Cardiac muscle cell (in vitro differentiated cells and primary cell): ENCODE results near the gene EXOC4. TPM values are rescaled to one million over a fixed set of nuclear protein-coding genes. Genes with fewer than 3 reads are reported as not detected.

Source experiments
- DNase-seq, 2 donors: peaks; one replicate each; pipeline versions ENCODE4 v3.0.0 to v3.0.0-alpha.2; 2010 to 2017; ENCODE audit warnings: low read depth in 1 of 2, low spot score in 1 of 2
- H3K27ac ChIP-seq: fragments of 200-600 bp; sonication (generic); 2 replicates; pipeline ENCODE4 v1.5.1; 2016
- H3K27me3 ChIP-seq: fragments of 200-600 bp; sonication (generic); 2 replicates; pipeline ENCODE4 v1.6.0; 2016; ENCODE audit warnings: control low read depth
- H3K36me3 ChIP-seq: fragments of 200-600 bp; sonication (generic); 2 replicates; pipeline ENCODE4 v1.5.1; 2016; ENCODE audit warnings: control low read depth
- H3K4me1 ChIP-seq: fragments of 200-600 bp; sonication (generic); 2 replicates; pipeline ENCODE4 v1.8.1; 2017; ENCODE audit warnings: low read depth, mild to moderate bottlenecking, mixed run types
- H3K4me3 ChIP-seq: fragments of 200-600 bp; sonication (generic); 2 replicates; pipeline ENCODE4 v1.5.1; 2016; ENCODE audit warnings: mild to moderate bottlenecking
- H3K9me3 ChIP-seq: fragments of 200-600 bp; sonication (generic); 2 replicates; pipeline ENCODE4 v1.5.1; 2017; ENCODE audit warnings: low read depth, mild to moderate bottlenecking, control low read depth
- polyA plus RNA-seq: library from polyadenylated mRNA; unstranded; fragments of >200 nt; fragmentation: Nextera tagmentation; extraction: Ambion mirVana; gene quantifications from 2 replicates; pipeline ENCODE4 v1.2.1, GENCODE V29; 2016
- total RNA-seq: library from RNA; depleted of rRNA; stranded (reverse); fragments of >200 nt; gene quantifications from 2 replicates; pipeline ENCODE4 v1.2.3, GENCODE V29; 2016
- TF ChIP-seq, protein P1 (sequence below): IDR thresholded peaks from 2 replicates; pipeline ENCODE4 v1.5.1; 2012; ENCODE audit warnings: low read depth, mild to moderate bottlenecking, low read length

Gene EXOC4
- total and polyA plus RNA-seq, 2 experiments from 2014 or later = 33.6 to 46.0 TPM

DNA sequence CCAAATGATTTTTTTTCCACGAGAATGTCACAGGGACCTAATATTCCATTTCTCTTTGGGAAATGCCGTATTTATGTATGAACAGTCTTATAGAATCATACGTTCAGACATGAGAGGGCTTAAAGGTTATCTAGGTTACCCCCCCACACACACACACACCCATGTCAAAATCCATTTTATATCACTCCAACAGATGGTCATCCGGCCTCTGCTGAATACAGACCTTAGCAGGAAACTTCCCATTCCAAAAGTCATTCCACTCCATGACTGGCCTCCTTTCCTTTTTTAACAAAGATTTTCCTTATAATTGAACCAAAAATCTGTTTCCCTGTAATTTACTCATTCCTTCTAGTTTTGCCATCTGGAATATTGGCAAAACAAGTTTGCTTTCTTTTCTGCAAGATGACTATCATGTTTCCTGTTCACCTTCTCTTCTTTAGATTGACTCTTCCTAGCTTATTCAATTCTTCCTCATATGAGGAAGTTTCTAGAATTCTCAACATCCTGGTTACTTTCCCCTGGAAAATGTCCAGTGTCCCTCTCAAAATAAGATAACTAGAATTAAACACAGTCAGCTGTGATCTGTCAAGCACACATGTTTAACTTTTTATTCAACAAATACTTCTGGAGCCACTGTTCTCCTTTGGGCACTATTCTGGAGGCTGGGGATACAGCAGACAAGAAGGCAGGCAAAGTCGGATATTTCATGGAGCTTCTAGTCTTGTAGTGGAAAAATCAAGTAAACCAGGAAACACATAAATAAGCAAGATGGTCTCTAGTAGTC lies 597.8 kb downstream of the EXOC4 start:
- no peak for DNase-seq
- Histone ChIP-seq H3K4me3 (no peak overlapping the region), H3K36me3 (no peaks in the 10 kb centered on the region), H3K27me3 (no peaks in the 10 kb centered on the region), H3K9me3 (no peaks in the 10 kb centered on the region), H3K4me1 (no peaks in the 10 kb centered on the region), H3K27ac (no peak overlapping the region)
- TF ChIP-seq, protein P1, sequence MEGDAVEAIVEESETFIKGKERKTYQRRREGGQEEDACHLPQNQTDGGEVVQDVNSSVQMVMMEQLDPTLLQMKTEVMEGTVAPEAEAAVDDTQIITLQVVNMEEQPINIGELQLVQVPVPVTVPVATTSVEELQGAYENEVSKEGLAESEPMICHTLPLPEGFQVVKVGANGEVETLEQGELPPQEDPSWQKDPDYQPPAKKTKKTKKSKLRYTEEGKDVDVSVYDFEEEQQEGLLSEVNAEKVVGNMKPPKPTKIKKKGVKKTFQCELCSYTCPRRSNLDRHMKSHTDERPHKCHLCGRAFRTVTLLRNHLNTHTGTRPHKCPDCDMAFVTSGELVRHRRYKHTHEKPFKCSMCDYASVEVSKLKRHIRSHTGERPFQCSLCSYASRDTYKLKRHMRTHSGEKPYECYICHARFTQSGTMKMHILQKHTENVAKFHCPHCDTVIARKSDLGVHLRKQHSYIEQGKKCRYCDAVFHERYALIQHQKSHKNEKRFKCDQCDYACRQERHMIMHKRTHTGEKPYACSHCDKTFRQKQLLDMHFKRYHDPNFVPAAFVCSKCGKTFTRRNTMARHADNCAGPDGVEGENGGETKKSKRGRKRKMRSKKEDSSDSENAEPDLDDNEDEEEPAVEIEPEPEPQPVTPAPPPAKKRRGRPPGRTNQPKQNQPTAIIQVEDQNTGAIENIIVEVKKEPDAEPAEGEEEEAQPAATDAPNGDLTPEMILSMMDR = no peak

DNA sequence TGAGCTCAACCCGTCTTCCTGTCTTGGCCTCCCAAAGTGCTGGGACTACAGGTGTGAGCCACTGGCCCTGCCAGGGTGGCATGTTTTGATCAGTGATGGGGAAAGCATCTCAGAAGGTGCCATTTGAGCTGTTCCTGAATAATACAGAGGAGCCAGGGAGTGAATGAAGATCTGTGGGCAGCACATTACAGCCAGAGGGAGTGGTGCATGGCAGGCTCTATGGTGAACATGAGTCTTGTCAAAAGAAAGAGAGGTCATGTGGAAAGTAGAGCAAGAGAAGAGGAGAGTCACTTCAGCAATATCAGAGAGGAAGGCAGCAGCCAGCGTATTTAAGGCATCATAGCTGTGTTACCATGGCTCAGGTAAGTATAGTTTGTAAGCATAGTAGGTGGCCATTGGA lies 598.5 kb downstream of the EXOC4 start:
- Histone ChIP-seq H3K36me3 (no peaks in the 10 kb centered on the region), H3K27me3 (no peaks in the 10 kb centered on the region), H3K27ac (no peak overlapping the region), H3K9me3 (no peaks in the 10 kb centered on the region), H3K4me1 (no peaks in the 10 kb centered on the region), H3K4me3 (no peak overlapping the region)
- TF ChIP-seq, protein P1 = no peak
- no peak for DNase-seq

DNA sequence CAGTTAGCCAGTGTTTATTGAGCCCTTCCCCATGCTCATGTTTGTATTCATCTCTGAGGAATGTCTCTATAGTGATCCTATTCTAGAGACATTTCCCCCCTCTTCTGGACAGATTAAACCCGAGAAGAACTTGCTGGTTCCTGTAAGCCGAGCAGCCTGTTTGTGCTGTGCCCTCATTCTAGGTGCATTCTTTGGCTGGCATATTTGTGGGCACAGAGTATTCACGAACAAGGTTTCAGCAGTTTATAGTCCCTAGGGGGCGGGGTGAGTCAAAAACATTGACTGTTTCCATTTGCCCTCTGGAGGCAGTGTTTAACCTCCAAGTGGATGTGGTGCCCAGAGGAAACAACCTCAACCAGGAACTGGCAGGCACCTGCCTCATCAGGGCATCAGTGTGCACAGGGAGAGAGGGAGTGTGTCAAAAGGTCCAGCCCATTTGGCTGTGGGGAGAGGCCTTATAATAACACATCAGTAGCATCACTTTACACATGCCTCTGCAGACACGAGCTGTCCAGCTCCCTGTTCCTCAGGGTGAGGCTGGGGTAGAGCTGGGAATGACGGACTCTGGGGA lies 600.9 kb downstream of the EXOC4 start:
- Histone ChIP-seq H3K27ac (no peak overlapping the region), H3K36me3 (no peaks in the 10 kb centered on the region), H3K9me3 (no peaks in the 10 kb centered on the region), H3K27me3 (no peaks in the 10 kb centered on the region), H3K4me1 (no peaks in the 10 kb centered on the region), H3K4me3 (no peak overlapping the region)
- TF ChIP-seq, protein P1 = peak; percentile 47
- peak; percentile 53 to 68 for DNase-seq

DNA sequence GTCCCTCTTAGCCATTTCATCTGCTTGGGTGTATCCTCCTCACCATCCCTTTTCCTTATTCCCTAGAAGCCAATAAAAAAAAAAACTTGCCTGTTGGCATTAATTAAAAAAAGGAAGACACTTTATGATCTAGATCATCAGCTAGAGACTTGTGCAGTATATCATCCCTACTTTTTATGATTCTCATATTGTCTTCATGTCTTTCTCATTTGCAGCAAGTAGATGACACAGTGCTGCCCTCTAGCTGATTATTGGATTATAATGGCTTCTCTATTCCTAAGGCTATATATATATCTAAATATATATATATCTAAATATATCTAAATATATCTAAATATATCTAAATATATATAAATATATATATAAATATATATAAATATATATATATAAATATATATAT lies 601.9 kb downstream of the EXOC4 start:
- Histone ChIP-seq H3K27me3 (no peaks in the 10 kb centered on the region), H3K36me3 (no peaks in the 10 kb centered on the region), H3K4me3 (no peak overlapping the region), H3K4me1 (no peaks in the 10 kb centered on the region), H3K9me3 (no peaks in the 10 kb centered on the region), H3K27ac (no peak overlapping the region)
- DNase-seq = peak; percentile 43 to 74
- TF ChIP-seq, protein P1 = peak; percentile 41

DNA sequence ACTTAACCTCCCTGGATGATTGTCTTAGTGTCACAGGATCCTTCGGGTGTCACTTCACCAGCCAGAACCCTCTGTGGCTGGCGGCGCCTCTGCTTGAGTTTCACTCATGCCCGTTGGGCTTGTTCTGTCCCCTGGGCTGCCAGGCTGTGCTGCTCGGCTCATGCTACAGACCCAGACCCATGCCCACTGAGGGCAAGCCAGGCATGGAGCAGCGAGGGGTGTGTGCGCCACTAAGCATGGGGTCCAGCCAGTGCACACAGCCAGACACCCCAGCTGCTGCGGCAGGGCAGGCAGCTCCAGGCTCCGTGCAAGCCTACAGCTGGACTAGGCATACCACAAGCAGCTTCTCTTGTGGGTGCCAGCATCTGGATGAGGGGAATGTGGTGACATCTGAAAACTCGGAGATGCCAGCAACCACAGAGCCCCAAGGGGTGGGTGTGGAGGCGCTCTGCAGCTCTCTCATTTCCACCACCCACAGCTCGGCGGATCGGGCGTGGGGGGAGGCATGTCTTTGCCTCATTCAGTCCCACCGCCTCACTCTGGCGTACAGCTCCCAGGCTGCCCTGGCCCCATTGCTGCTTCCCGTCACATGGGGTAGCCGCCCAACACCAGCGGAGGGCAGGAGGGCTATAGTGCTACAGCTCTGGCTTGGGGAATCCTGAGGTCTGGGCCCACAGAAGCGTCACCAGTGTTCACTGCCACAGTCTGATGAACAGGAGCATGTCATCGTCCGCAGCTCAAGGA lies 604.7 kb downstream of the EXOC4 start:
- Histone ChIP-seq H3K4me1 (no peaks in the 10 kb centered on the region), H3K4me3 (no peak overlapping the region), H3K9me3 (no peaks in the 10 kb centered on the region), H3K27me3 (no peaks in the 10 kb centered on the region), H3K27ac (no peak overlapping the region), H3K36me3 (no peaks in the 10 kb centered on the region)
- DNase-seq = no peak
- TF ChIP-seq, protein P1 = no peak
